HepG2 (cell line): ENCODE measurements around the gene RPL31. TPM values are rescaled to one million over a fixed set of nuclear protein-coding genes. Genes with fewer than 3 reads are reported as not detected.
A peak's percentile ranks its signal among the peaks of the same experiment; 100 is the strongest.

ENCODE experiments used
- ATAC-seq: fragments of 200-7000 bp; cut with Tn5 transposase; 3 replicates; pipeline ENCODE4 v1.9.1; 2020; ENCODE audit warnings: mild to moderate bottlenecking, moderate library complexity
- BruUV-seq: library from RNA; stranded (reverse); fragments of 400-500 nt; replicated peaks from 2 replicates; lab custom pipeline; 2021; lab: Mats Ljungman, UMichigan
- CTCF ChIA-PET: fragments of 300-600 bp; formaldehyde crosslinking; extraction: SDS; loops from one replicate; lab custom pipeline; 2021; ENCODE audit warnings: low total read pairs, inconsistent platforms, low intra/inter-chr PET ratio; lab: Yijun Ruan, JAX
- POLR2A ChIA-PET: fragments of 350-600 bp; sonication (Branson Sonifier 250); formaldehyde crosslinking; loops from one replicate; lab custom pipeline; 2020; ENCODE audit warnings: antibody characterized with exemption, inconsistent platforms; lab: Yijun Ruan, JAX
- DNase-seq: peaks from one replicate; pipeline ENCODE4 v3.0.0-alpha.2; 2015; ENCODE audit warnings: low spot score
- FAIRE-seq: peaks from 3 replicates; lab custom pipeline; 2011; peaks lifted over from hg19 to GRCh38; lab: Jason Lieb, UNC
- H2AFZ ChIP-seq: one replicate; pipeline ENCODE4 v1.6.1; 2011; ENCODE audit warnings: low read length, inconsistent platforms
- H3K27ac ChIP-seq: fragments of 300-600 bp; 3 replicates; pipeline ENCODE4 v1.8.0; 2011; ENCODE audit warnings: mixed run types, mild to moderate bottlenecking, mixed read lengths, low read length, inconsistent platforms; ENCODE audit not compliant: insufficient read depth; ENCODE audit errors: extremely low read length
- H3K27me3 ChIP-seq, 2 experiments: fragments of 200-600 bp in 1 of 2; 2 replicates in 1 of 2; 3 replicates in 1 of 2; pipeline versions ENCODE4 v1.6.0 to v1.8.0; 2011; ENCODE audit warnings: low read length in 2 of 2, mild to moderate bottlenecking in 2 of 2, moderate library complexity in 2 of 2, inconsistent platforms in 1 of 2; ENCODE audit not compliant: insufficient read depth in 2 of 2, control insufficient read depth in 1 of 2
- H3K36me3 ChIP-seq, 2 experiments: fragments of 200-600 bp in 1 of 2; replicated peaks in 1 of 2; 2 replicates in 1 of 2; 3 replicates in 1 of 2; pipeline versions ENCODE4 v1.5.1 to v1.8.0; 2011; ENCODE audit warnings: low read length in 2 of 2, inconsistent platforms in 1 of 2; ENCODE audit not compliant: insufficient read depth in 2 of 2, control insufficient read depth in 1 of 2
- H3K4me1 ChIP-seq: 2 replicates; pipeline ENCODE4 v1.5.1; 2012; ENCODE audit warnings: low read length, inconsistent platforms; ENCODE audit not compliant: insufficient read depth
- H3K4me2 ChIP-seq: 2 replicates; pipeline ENCODE4 v1.6.0; 2011; ENCODE audit warnings: low read depth, low read length, inconsistent platforms
- H3K4me3 ChIP-seq, 3 experiments: fragments of 200-600 bp in 1 of 3; sonication (generic), shearing (Covaris generic) in 1 of 3; replicated peaks in 1 of 3; 2 replicates each; pipeline ENCODE4 v1.5.1; 2011 to 2016; ENCODE audit warnings: low read length in 3 of 3, inconsistent platforms in 2 of 3, low read depth in 2 of 3, mild to moderate bottlenecking in 2 of 3, control low read depth in 1 of 3, mixed read lengths in 1 of 3; ENCODE audit not compliant: insufficient read depth in 1 of 3
- H3K79me2 ChIP-seq: one replicate; pipeline ENCODE4 v1.6.1; 2011; ENCODE audit warnings: low read length, inconsistent platforms; ENCODE audit not compliant: insufficient read depth
- H3K9ac ChIP-seq: 2 replicates; pipeline ENCODE4 v1.6.0; 2011; ENCODE audit warnings: mild to moderate bottlenecking, low read depth, low read length, inconsistent platforms; ENCODE audit not compliant: insufficient read depth
- H3K9me3 ChIP-seq: 2 replicates; pipeline ENCODE4 v1.5.1; 2012; ENCODE audit warnings: mild to moderate bottlenecking, low read length
- H4K20me1 ChIP-seq: 2 replicates; pipeline ENCODE4 v1.6.0; 2011; ENCODE audit warnings: inconsistent platforms, mild to moderate bottlenecking, low read length, moderate library complexity; ENCODE audit not compliant: insufficient read depth
- AGO2 ChIP-seq: fragments of 200-400 bp; formaldehyde crosslinking; optimal IDR thresholded peaks from 2 replicates; pipeline ENCODE3; 2017; ENCODE audit warnings: mild to moderate bottlenecking, low read depth, low read length, moderate library complexity
- CBX5 ChIP-seq: sonication (generic); formaldehyde crosslinking; IDR thresholded peaks from 2 replicates; pipeline ENCODE4 v1.4.0; 2020; ENCODE audit warnings: missing genetic modification reagents, borderline replicate concordance
- ESRRA ChIP-seq: sonication (generic); formaldehyde crosslinking; IDR thresholded peaks from 2 replicates; pipeline ENCODE4 v1.5.1; 2020; ENCODE audit warnings: mild to moderate bottlenecking, low read depth, missing genetic modification reagents
- IKZF4 ChIP-seq: sonication (generic); formaldehyde crosslinking; IDR thresholded peaks from 2 replicates; pipeline ENCODE4 v1.5.1; 2020; ENCODE audit warnings: borderline replicate concordance, mild to moderate bottlenecking, low read depth, missing genetic modification reagents; ENCODE audit errors: not compliant biosample characterization
- MTA3 ChIP-seq: sonication (generic); formaldehyde crosslinking; IDR thresholded peaks from 2 replicates; pipeline ENCODE4 v1.4.0; 2020; ENCODE audit warnings: missing genetic modification reagents
- TAF15 ChIP-seq: fragments of 200-400 bp; formaldehyde crosslinking; IDR thresholded peaks from one replicate; pipeline ENCODE4 v1.6.1; 2018; ENCODE audit warnings: mild to moderate bottlenecking, low read depth, low read length; ENCODE audit not compliant: poor library complexity, severe bottlenecking
- TIGD3 ChIP-seq: sonication (generic); formaldehyde crosslinking; IDR thresholded peaks from 2 replicates; pipeline ENCODE4 v1.5.1; 2020; ENCODE audit warnings: mild to moderate bottlenecking, missing genetic modification reagents, borderline replicate concordance
- YY1 ChIP-seq: IDR thresholded peaks from 2 replicates; pipeline ENCODE4 v1.6.1; 2011; ENCODE audit warnings: low read length, low read depth, moderate library complexity, mild to moderate bottlenecking; ENCODE audit not compliant: insufficient read depth, insufficient replicate concordance
- WGBS: methylation state at CpG from one replicate; pipeline ENCODE4 v1.1.6; 2017; ENCODE audit warnings: low lambda C conversion rate; 5-methylcytosine and 5-hydroxymethylcytosine counted together
- in situ Hi-C: cut with HindIII; loops from 2 replicates; pipeline ENCODE4 v1.10.0; 2017; ENCODE audit warnings: low pct_unique_long_range_greater_than_20kb; ENCODE audit not compliant: extremely low pct_ligation_motif_present
- intact Hi-C: fragments of 100-400 bp; cut with micrococcal nuclease; formaldehyde crosslinking; loops from one replicate; pipeline ENCODE4 v1.10.0; 2022; ENCODE audit not compliant: unreplicated experiment
- polyA plus RNA-seq, 8 experiments: library from polyadenylated mRNA; depleted of rRNA in 3 of 8; stranded (reverse) in 7 of 8; unstranded in 1 of 8; fragments of >200 nt; fragmentation: Illumina TruSeq in 4 of 8; extraction: Trizol in 4 of 8; gene quantifications; 2 replicates each; pipeline versions ENCODE4 v1.2.1 to v1.2.3, GENCODE V29; 2011 to 2016; ENCODE audit warnings: low read depth in 4 of 8, missing spikeins in 1 of 8, mixed read lengths in 1 of 8; ENCODE audit not compliant: insufficient read depth in 1 of 8
- total RNA-seq, 5 experiments: library from RNA; depleted of rRNA; stranded (reverse); fragments of >200 nt; fragmentation: Illumina TruSeq; extraction: Trizol; gene quantifications; 2 replicates each; pipeline ENCODE4 v1.2.3, GENCODE V29; 2016; ENCODE audit warnings: low read depth in 1 of 5
- TF ChIP-seq, protein P1 (sequence below): sonication (generic); formaldehyde crosslinking; IDR thresholded peaks from 2 replicates; pipeline ENCODE4 v1.4.0; 2020; ENCODE audit warnings: missing genetic modification reagents
- TF ChIP-seq, protein P2 (sequence below): sonication (generic); formaldehyde crosslinking; IDR thresholded peaks from 2 replicates; pipeline ENCODE4 v1.9.0; 2021; ENCODE audit warnings: missing genetic modification reagents, borderline replicate concordance
- TF ChIP-seq, protein P3 (sequence below): sonication (generic); formaldehyde crosslinking; IDR thresholded peaks from 2 replicates; pipeline ENCODE4 v1.8.0; 2022; ENCODE audit warnings: missing genetic modification reagents, low read depth, mild to moderate bottlenecking, borderline replicate concordance

Gene RPL31
- total and polyA plus RNA-seq, 2 of the 13 experiments (the other 11 are each of a cell fraction or from before 2014, with no cell fraction given), result 3,331 to 3,582 TPM

GRCh38 chr2:101047075-101047766 lies 45.1 kb downstream of the RPL31 start:
- no peak overlapping the region for H2AFZ ChIP-seq

GRCh38 chr2:101047774-101048173 lies 45.7 kb downstream of the RPL31 start:
- no peaks in the 10 kb centered on the region for H4K20me1 ChIP-seq
- no peaks in the 10 kb centered on the region for H3K9me3 ChIP-seq
- CTCF ChIA-PET, result no interaction called here
- no peak for FAIRE-seq
- ATAC-seq, result no peak; the same call in 2 of the 3 replicates
- peaks cover 21 to 72% of the 10 kb centered on the region in 2 experiments for H3K36me3 ChIP-seq
- DNase-seq, result no peak
- no peak overlapping the region for H3K9ac ChIP-seq
- H3K4me3 ChIP-seq, result no peak overlapping the region
- POLR2A ChIA-PET, result interaction anchor here (1.5 kb wide), 1 partner anchor 17 kb away, joined by 3 read pairs; no protein-coding TSS in a partner anchor
- H3K79me2 ChIP-seq, result peaks cover 3% of the 10 kb centered on the region
- intact Hi-C loops (no loop called here), in situ Hi-C loops (no loop called here)
- H3K4me2 ChIP-seq, result no peak overlapping the region
- 98% methylated on average over 6 of the region's 6 CpGs for WGBS
- no TSS peak for BruUV-seq
- H3K27me3 ChIP-seq, result no peaks in the 10 kb centered on the region
- H2AFZ ChIP-seq, result no peak overlapping the region
- no peak overlapping the region for H3K27ac ChIP-seq
- H3K4me1 ChIP-seq, result peaks cover 16% of the 10 kb centered on the region
- TF ChIP-seq YY1, result no peak
- TF ChIP-seq TIGD3 (CRISPR knock-in tag), result no peak
- TF ChIP-seq CBX5 (CRISPR knock-in tag), result no peak
- TF ChIP-seq MTA3, result no peak
- no peak for TF ChIP-seq TAF15
- TF ChIP-seq ESRRA (CRISPR knock-in tag), result no peak
- no peak for TF ChIP-seq IKZF4 (CRISPR knock-in tag)
- TF ChIP-seq, protein P1, sequence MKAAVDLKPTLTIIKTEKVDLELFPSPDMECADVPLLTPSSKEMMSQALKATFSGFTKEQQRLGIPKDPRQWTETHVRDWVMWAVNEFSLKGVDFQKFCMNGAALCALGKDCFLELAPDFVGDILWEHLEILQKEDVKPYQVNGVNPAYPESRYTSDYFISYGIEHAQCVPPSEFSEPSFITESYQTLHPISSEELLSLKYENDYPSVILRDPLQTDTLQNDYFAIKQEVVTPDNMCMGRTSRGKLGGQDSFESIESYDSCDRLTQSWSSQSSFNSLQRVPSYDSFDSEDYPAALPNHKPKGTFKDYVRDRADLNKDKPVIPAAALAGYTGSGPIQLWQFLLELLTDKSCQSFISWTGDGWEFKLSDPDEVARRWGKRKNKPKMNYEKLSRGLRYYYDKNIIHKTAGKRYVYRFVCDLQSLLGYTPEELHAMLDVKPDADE (CRISPR knock-in tag), result no peak
- TF ChIP-seq, protein P2, sequence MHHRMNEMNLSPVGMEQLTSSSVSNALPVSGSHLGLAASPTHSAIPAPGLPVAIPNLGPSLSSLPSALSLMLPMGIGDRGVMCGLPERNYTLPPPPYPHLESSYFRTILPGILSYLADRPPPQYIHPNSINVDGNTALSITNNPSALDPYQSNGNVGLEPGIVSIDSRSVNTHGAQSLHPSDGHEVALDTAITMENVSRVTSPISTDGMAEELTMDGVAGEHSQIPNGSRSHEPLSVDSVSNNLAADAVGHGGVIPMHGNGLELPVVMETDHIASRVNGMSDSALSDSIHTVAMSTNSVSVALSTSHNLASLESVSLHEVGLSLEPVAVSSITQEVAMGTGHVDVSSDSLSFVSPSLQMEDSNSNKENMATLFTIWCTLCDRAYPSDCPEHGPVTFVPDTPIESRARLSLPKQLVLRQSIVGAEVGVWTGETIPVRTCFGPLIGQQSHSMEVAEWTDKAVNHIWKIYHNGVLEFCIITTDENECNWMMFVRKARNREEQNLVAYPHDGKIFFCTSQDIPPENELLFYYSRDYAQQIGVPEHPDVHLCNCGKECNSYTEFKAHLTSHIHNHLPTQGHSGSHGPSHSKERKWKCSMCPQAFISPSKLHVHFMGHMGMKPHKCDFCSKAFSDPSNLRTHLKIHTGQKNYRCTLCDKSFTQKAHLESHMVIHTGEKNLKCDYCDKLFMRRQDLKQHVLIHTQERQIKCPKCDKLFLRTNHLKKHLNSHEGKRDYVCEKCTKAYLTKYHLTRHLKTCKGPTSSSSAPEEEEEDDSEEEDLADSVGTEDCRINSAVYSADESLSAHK (CRISPR knock-in tag), result no peak

More at GRCh38 chr2:101047075-101047766, 45.1 kb downstream of the RPL31 start:
- Histone ChIP-seq H3K27me3 (no peaks in the 10 kb centered on the region), H3K9ac (no peak overlapping the region), H3K36me3 (peaks cover 20 to 73% of the 10 kb centered on the region in 2 experiments), H3K9me3 (no peaks in the 10 kb centered on the region), H3K27ac (no peak overlapping the region), H3K4me1 (peaks cover 16% of the 10 kb centered on the region), H4K20me1 (no peaks in the 10 kb centered on the region), H3K4me2 (no peak overlapping the region), H3K4me3 (no peak overlapping the region), H3K79me2 (peaks cover 3% of the 10 kb centered on the region)
- in situ Hi-C loops (no loop called here), intact Hi-C loops (no loop called here)
- ChIA-PET CTCF (no interaction called here), POLR2A (interaction anchor here (1.5 kb wide), 1 partner anchor 18 kb away, joined by 3 read pairs; no protein-coding TSS in a partner anchor)
- 98% methylated on average over 12 of the region's 12 CpGs for WGBS
- DNase-seq (no peak), FAIRE-seq (no peak), ATAC-seq (no peak; the same call in 2 of the 3 replicates)
- peak; percentile 22 for TF ChIP-seq AGO2
- TF ChIP-seq, protein P3, sequence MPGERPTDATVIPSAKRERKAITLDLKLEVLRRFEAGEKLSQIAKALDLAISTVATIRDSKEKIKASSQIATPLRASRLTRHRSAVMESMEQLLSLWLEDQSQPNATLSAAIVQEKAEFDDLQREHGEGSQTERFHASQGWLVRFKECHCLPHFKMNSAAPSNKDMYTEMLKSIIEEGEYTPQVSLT, result no peak
- BruUV-seq, result no TSS peak
